Ishikawa (cell line): ENCODE data around the gene SPTBN5.

Experiments used
- CEBPB ChIP-seq: IDR thresholded peaks from 2 replicates; pipeline ENCODE4 v1.6.1; 2012
- CREB1 ChIP-seq: IDR thresholded peaks from 2 replicates; pipeline ENCODE4 v1.6.1; 2012; ENCODE audit warnings: low read depth
- EGR1 ChIP-seq: IDR thresholded peaks from 2 replicates; pipeline ENCODE4 v1.6.1; 2012
- EP300 ChIP-seq: IDR thresholded peaks from 2 replicates; pipeline ENCODE4 v1.6.1; 2012; ENCODE audit warnings: borderline replicate concordance
- FOXM1 ChIP-seq: IDR thresholded peaks from 2 replicates; pipeline ENCODE4 v1.6.1; 2012; ENCODE audit warnings: low read depth, borderline replicate concordance
- MAX ChIP-seq: IDR thresholded peaks from 2 replicates; pipeline ENCODE4 v1.6.1; 2012
- NFIC ChIP-seq: IDR thresholded peaks from 2 replicates; pipeline ENCODE4 v1.6.1; 2012
- RAD21 ChIP-seq: IDR thresholded peaks from 2 replicates; pipeline ENCODE4 v1.6.1; 2012; ENCODE audit warnings: low read depth
- REST ChIP-seq: IDR thresholded peaks from 2 replicates; pipeline ENCODE4 v1.6.1; 2012; ENCODE audit warnings: low read depth, mild to moderate bottlenecking
- TAF1 ChIP-seq: IDR thresholded peaks from 2 replicates; pipeline ENCODE4 v1.6.1; 2012; ENCODE audit warnings: low read depth, mild to moderate bottlenecking
- TCF12 ChIP-seq: IDR thresholded peaks from 2 replicates; pipeline ENCODE4 v1.6.1; 2012; ENCODE audit warnings: low read depth
- TEAD4 ChIP-seq: IDR thresholded peaks from 2 replicates; pipeline ENCODE4 v1.6.1; 2012
- USF1 ChIP-seq: IDR thresholded peaks from 2 replicates; pipeline ENCODE4 v1.6.1; 2012
- YY1 ChIP-seq: IDR thresholded peaks from 2 replicates; pipeline ENCODE4 v1.6.1; 2012; ENCODE audit warnings: low read depth
- ZBTB7A ChIP-seq: IDR thresholded peaks from 2 replicates; pipeline ENCODE4 v1.6.1; 2012; ENCODE audit warnings: low read depth

Gene SPTBN5

GRCh38 chr15:41850482-41851166 is 43.2 kb downstream of the SPTBN5 start:
- TF ChIP-seq CEBPB (peak; percentile 88), MAX (no peak)

DNA sequence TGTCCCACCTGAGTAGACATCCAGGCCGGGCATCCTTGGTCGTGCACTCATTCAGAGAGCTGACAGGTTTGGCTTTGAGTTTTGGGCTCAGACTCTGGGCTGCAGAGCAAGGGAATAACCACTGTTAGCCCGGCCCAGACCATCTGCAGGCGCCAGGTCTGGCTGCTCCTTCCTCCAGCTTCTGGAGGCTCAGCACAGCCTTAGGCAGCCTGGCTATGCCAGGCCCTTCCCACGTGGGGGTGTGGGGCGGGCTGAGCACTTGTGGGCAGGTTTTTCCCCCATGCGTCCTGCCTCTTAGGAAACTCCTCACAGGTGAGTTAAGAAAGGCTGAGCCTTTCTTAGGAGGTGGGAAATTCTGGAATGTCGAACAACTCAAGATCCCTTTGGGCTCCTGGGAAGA is 44.0 kb downstream of the SPTBN5 start:
- no peak for TF ChIP-seq RAD21
- no peak for TF ChIP-seq EP300

DNA sequence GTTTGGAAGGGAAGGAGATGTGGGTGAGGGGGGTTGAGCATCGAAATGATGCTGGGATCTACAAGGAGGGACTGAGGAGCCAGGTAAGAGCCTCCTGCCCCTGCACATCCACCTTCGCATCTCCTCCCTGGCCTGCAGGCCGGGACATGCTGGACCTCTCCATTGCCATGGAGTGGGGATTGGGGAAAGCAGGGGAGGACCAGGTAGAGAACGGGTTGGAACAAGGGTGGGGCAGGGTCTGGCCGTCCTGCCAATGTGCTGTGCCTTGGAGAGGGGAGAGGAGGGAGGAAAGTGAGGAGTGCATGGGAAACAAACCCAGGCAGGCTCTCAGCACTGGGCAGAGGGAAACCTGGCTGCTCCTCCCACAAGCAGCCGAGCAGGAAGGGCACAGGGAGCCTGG is 44.6 kb downstream of the SPTBN5 start:
- TF ChIP-seq EP300, result no peak
- no peak for TF ChIP-seq CEBPB

DNA sequence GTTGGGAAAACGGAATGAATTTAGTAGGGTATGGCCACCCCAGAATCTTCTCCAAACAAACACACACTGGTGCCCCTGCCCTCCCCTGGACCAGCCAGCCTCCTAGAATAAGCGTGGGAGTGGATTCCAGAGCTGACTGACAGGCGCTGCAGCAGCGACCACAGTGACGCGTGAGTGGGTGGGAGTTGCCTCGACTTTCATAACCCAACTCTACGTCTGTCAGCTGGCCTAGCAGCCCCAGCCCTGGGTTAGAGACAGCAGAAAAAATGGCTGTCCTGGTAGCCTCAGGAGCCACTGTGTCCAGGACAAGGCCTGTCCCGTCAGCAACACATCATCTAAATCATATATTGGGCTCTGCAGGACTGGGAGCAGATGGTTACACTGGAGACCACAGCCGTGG is 45.2 kb downstream of the SPTBN5 start:
- TF ChIP-seq ZBTB7A (no peak), EGR1 (no peak), TAF1 (no peak), REST (no peak), EP300 (no peak)

GRCh38 chr15:41847981-41848380 is 45.9 kb downstream of the SPTBN5 start:
- TF ChIP-seq USF1, result no peak
- no peak for TF ChIP-seq TEAD4
- TF ChIP-seq TCF12, result no peak
- no peak for TF ChIP-seq NFIC
- no peak for TF ChIP-seq FOXM1
- TF ChIP-seq CREB1, result no peak
- TF ChIP-seq REST, result no peak
- no peak for TF ChIP-seq EP300
- no peak for TF ChIP-seq CEBPB
- no peak for TF ChIP-seq EGR1
- TF ChIP-seq RAD21, result no peak
- TF ChIP-seq ZBTB7A, result no peak
- no peak for TF ChIP-seq MAX
- no peak for TF ChIP-seq YY1
- no peak for TF ChIP-seq TAF1

GRCh38 chr15:41847206-41847605 is 46.6 kb downstream of the SPTBN5 start:
- no peak for TF ChIP-seq REST
- no peak for TF ChIP-seq ZBTB7A
- no peak for TF ChIP-seq EGR1
- TF ChIP-seq FOXM1, result no peak
- TF ChIP-seq USF1, result no peak
- TF ChIP-seq YY1, result no peak
- TF ChIP-seq TAF1, result no peak
- no peak for TF ChIP-seq CREB1
- no peak for TF ChIP-seq RAD21
- TF ChIP-seq EP300, result no peak
- no peak for TF ChIP-seq CEBPB
- no peak for TF ChIP-seq TCF12
- no peak for TF ChIP-seq MAX
- TF ChIP-seq TEAD4, result no peak
- no peak for TF ChIP-seq NFIC
